Right hindlimb (tissue), 1 donor: Measurements from ENCODE around the gene PACS1.
"Not testable (repeated sequence)": the region's sequence is repeated elsewhere in the genome, so short reads cannot be mapped to it uniquely, and the experiment has no call there.

ENCODE experiments used
- DNase-seq: peaks from one replicate; pipeline ENCODE4 v3.0.0-alpha.2; 2018

The PACS1 gene

DNA sequence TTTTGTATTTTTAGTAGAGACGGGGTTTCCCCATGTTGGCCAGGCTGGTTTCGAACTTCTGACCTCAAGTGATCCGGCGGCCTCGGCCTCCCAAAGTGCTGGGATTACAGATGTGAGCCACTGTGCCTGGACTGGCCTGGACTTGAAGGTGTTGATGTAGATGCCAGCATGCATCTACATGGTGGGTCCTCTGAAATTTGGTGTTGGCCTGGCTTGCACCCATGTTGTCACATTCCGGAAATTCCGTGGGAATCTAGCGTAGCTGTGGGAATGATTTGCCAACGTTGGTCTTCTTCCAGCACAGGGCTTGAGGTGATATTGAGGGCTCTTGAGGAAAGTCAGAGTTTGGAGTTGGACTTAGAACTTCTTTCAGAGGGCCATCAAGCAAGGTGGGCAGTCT lies 6.5 kb downstream of the PACS1 start:
- DNase-seq: no peak

DNA sequence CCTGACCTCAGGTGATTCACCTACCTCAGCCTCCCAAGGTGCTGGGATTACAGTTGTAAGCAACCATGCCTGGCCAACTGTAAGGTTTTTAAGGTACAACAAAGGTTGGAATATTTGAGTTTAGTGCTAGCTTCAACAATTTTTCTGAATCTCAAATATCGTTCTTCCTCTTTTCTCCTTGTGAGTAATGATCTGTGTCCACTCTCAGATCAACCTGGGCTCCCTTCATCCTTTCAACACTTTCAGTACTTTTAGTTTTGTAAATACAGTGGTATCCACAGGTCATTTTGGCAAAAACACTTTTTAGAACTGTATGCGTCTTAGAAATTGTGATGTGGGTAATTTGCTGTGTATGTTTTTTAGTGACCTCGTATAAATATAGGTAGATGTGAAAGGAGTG lies 7.9 kb downstream of the PACS1 start:
- no peak for DNase-seq

DNA sequence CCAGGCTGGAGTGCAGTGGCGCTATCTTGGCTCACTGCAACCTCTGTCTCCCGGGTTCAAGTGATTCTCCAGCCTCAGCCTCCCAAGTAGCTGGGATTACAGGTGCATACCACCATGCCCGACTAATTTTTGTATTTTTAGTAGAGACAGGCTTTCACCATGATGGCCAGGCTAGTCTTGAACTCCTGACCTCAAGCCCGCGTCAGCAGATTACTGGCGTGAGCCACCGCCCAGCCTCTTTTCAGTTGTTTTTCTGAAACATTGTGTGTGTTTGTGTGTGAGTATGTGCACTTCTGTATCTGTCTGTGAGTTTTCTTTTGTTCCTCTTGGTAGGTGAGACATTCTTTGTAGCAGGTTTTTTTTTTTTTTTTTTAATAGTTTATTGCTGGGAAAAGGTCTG lies 8.9 kb downstream of the PACS1 start:
- not testable (repeated sequence) for DNase-seq

DNA sequence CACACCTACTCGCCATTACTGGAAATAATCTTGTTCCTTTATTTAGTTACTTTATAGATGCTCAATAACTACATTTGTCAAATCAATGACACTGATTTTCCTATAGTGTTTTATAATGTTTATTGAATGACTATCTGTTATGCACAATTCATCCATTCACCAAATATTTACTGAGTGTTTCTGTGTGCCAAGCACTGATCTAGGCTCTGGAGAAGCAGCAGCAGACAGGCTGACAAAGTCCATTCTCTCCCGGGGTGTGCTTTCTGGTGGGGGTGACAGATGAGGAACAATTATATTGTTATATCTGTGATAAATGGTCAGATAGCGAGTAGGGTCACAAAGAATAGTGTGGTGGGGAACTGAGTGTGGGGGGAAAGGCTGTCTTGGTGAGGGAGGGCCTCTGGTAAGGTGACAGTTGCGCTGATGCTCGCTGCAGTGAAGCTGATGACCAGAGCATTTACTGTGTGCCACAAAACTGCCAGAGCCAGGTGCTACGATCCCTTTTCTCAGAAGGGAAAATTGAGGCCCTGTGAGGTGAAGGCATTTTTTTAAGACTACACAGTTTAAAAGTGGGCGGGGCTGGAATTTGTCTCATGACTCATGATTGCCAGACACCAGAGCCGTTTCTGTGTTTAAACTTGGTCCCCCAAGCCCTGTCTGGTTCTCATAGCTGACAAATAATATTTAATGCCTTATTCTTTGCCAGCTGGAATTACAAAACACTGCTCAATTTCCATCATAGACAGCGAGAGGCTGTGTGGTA lies 10.2 kb downstream of the PACS1 start:
- no peak for DNase-seq

DNA sequence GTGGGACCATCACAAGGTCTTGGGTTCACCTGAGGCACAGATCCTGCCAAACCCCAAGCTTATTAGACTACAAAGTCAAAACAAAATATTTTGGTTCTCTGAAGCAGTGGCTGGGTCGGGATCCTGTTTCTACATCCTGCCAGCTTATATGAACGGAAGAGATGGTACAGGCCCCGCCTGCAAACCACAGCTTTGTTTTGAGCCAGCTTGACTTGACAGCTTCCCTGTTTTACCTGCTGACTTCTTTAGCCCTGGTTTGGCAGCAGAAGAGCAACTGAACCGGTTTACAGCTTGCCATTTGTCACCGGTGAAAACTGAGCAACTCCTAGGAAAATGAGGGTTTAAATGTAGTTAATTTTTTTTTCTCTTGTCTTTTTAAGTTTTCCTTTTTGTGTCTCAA lies 11.4 kb downstream of the PACS1 start:
- no peak for DNase-seq

DNA sequence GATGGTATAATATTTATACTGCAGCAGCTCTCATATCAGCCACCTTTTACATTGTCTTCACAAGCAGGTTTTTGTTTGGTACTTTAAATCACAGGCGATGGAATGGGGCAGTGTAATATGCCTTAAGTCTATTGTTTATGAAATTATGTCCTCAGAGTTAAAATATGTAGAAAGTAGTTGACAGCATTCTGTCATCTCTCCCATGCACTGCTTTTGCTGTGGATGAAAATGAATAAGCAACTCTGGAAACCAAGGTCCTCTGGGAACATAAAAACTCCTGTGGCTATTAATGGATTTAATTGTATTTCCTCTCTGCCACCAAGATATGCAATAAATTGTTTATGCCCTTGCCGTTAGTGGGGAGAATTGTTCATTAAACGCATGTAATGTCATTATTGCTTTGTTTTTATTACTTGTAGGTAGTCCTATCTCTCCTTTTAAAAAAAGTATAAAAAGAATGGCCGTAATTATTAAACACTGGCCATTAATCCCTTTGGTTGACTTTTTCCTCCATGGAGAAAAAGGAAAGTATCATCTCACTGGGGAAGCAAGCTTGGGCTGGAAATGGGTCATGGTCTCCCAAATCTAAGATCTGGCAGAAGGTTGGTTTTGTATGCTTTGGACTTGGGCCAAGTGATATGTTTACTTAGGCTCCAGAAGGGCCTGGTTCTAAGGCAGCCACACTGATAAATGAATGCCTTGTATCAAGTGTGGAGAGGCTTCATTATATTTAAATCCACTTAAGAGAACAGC lies 13.1 kb downstream of the PACS1 start:
- no peak for DNase-seq

DNA sequence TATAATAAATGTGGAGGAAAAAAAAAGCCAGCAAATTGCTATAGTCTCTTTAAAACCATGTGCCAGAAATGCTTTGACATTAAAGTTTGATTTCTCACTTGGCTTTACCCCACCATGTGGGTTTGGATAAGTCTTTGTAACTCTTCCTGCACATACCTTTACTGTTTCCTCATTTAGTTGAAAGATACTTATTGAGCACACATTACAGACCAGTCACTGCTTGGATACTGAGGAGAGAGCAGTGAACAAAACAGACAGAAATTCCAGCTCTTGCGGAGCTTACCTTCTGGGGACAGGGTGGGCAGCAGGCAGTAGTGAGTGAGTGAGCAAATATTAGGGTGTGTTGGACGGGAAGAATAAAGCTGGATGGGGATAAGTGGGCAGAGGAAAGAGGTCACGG lies 13.7 kb downstream of the PACS1 start:
- no peak for DNase-seq

DNA sequence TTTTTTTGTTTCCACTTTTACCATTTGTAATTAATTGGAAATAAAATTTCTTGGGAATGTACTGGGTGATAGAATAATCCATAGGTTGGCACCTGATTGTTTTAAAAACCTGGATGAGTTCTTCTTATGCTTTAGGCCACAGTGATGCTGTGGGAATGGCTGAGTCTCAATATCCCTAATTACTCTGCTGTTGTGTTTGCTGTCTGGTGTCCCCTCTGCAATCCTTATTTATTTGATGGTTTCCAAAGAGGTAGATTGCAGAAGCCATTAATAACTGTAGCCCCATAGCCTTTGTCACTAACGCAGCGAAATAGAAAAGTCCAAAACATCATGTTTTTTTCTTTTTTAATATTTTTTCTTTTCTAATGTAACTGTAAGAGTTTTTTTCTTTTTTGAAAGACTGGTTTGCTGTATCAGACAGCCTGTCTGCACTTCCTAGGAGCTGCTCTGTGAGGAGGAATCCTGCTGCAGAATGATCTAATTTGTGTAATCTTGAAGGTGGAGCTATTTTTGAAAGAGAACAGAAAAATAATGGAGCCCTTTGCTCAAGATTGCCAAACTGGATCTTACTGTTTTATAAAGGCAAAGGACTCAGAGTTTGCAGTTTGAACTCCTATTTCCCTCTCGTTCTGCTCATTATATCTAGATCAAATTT lies 14.9 kb downstream of the PACS1 start:
- no peak for DNase-seq

DNA sequence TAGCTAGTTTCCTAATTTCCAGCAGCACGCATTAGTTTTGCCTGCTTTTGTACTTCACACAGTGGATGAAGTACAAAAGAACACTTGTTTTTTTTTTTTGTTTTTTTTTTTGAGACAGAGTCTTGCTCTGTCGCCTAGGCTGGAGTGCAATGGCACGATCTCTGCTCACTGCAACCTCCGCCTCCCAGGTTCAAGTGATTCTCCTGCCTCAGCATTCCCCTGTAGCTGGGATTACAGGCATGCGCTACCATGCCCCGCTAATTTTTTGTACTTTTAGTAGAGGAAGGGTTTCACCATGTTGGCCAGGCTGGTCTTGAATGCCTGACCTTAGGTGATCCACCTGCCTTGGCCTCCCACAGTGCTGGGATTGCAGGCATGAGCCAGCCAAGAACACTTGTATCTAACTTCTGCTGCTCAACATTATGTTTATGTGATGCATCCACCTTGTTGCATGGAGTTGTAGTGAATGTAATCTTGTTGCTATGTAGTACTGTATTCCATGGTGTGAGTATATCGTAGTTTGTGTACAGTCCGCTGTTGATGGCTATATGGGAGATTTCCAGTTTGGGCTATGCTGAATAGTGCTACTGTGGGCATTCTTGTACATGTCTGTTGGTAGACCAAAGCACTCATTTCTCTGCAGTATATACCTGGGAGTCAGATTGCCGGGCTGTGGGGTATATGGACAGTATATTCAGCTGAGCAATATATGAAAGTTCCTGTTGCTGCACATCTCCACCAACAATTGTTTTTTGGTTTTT lies 17.3 kb downstream of the PACS1 start:
- no peak for DNase-seq

DNA sequence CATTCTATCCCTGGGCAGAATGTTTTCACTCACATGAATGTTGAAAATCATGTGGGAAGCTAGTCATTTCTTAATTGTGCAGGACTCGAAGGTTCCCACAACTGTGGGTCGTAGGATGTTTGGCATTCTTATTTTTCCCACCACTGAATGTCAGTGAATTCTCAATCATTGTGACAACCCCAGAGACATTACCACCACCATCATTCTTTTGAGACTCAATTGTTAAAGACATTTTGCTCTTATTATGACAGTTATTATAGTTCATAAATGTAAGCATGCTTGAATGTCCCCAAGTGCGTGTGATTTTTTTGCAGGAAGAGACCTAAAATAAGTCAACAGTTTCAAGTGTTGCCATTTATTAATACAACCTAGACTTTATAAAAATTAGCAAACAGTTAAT lies 19.0 kb downstream of the PACS1 start:
- DNase-seq: no peak

DNA sequence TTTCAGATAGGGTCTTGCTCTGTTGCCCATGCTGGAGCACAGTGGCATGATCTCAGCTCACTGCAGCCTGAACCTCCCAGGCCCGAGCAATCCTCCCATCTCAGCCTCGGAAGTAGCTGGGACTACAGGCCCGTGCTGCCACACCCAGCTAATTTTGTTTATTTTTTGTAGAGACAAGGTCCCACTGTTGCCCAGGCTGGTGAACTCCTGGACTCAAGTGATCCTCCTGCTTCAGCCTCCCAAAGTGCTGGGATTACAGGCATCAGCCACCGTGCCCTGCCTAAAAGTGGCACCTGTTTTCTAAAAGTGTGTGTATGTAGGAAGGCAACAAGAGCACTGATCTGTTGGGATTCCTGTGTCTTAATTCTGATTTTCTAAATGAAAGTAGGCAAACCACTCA lies 20.2 kb downstream of the PACS1 start:
- no peak for DNase-seq

DNA sequence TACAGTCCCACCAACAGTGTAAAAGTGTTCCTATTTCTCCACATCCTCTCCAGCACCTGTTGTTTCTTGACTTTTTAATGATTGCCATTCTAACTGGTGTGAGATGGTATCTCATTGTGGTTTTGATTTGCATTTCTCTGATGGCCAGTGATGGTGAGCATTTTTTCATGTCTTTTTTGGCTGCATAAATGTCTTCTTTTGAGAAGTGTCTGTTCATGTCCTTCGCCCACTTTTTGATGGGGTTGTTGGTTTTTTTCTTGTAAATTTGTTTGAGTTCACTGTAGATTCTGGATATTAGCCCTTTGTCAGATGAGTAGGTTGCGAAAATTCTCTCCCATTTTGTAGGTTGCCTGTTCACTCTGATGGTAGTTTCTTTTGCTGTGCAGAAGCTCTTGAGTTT lies 22.1 kb downstream of the PACS1 start:
- not testable (repeated sequence) for DNase-seq

DNA sequence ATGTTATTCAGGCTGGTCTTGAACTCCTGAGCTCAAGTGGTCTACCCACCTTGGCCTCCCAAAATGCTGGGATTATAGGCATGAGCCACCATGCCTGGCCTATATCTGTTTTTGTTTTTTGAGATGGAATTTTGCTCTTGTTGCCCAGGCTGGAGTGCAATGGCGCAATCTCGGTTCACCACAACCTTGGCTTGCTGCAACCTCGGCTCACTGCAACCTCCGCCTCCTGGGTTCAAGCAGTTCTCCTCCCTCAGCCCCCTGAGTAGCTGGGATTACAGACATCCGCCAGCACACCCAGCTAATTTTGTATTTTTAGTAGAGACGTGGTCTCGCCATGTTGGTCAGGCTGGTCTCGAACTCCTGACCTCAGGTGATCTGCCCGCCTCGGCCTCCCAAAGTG lies 29.7 kb downstream of the PACS1 start:
- not testable (repeated sequence) for DNase-seq

DNA sequence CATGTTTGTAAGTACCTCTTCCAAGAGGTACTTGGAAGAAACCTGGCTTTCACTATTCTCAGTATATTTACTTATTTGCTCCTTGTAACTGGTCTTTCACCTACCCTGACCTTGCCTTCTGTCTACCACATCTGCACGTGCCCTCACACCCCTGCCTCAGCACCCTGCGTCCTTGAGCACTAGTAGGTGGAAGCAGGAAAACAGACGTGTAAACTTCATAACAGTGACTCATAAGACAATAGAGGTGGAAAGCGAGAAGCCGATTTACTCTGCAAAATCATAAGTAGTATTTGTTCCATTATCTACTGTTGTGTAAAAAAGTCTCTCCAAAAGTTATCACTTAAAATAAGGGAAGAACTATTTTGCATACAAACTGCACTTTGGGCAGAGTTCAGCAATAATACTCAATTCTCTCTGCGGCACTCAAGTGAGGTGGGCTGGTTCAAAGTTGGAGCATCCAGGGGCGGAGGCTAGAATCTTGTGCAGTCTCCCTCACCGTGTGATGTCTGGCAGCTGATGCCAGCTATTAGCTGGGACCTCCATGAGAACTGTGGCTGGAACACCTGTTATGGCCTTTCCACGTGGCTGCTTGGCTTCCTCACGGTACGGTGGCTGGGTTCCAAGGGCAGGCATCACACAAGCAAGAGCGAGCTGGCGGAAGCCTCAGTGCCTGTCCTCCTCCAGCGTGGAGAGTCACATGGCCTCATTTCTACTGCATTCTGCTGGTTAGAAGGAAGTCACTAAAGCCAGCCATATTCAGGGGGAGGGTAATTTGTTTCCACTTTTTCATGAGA lies 30.4 kb downstream of the PACS1 start:
- DNase-seq: peak; percentile 75

DNA sequence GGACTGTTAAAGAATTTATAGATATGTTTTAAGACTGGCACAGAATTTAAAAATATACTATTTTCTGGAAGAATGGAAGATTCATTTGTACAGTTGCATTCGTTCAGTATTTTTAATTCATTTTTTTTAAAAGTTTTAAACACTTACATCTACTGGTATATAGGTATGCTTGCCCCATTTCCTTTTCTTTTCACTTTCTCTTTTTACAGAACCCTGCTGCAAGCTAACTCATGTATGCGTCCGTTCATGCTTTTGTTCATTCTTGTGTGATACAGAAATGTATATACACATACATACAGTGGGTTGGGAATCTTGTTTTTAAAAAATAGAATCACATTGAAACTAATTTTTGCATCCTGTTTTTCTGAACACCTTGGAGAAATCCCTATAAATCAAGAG lies 31.0 kb downstream of the PACS1 start:
- no peak for DNase-seq

DNA sequence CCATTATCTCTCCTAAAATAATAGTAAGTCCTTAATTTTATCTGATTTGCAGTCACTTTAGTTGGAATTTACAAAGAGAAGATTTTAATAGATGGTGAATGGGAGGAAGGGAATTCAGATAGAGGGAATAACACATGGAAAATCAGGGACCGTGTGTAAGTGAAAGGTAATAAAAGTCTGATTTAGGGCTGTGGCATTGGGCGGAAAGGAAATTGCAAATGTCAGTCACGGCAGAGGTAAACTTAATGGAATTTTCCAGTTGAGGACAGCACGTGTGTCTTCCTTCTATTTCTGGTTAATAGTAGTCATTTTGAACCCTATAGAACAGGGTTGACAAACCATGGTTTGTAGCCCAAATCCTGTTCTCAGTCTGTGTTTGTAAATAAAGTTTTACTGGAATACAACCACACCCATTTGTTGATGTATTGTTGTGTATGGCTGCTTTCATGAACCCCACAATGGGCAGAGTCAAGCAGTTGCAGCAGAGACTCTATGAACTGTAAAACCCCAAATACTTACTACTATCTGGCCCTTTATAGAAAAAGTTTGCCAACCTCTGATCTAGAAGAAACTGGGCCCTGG lies 34.1 kb downstream of the PACS1 start:
- DNase-seq: no peak

DNA sequence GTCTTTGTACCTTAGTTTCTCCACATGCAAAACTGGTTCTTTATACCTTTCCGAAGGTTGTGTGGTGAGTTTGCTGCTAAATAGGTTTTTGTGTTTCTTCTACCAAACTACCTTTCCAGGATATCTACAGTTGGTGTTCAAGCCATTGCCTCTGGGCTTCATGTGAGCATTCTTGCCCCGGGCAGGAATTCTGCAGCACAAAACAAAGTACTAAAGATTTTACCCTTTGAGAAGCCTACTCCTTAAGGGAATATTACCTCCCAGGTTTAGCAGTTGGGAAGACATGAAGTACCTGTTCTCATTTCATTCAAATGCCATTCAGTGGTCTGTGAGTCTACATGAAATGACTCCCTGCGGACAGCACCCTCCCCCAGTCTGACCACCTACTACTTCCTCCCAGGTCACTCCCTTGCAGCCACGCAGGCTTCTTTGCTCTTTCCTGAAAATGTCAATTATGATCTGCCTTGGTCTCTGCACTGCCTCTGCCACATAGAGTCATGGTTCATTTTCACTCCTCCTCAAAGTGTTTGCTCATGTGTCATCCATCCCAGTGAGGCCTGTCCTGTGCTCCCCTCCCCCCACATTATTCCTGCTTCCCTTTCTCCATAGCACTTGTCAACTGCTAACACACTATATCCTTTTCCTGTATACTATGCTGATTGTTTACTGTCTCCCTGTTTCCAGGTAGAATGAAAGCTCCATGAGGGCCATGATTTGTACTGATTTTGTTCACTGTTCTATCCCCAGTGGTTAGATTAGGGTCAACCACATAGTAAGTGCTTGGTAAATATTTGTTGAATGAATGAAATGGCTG lies 36.9 kb downstream of the PACS1 start:
- no peak for DNase-seq

DNA sequence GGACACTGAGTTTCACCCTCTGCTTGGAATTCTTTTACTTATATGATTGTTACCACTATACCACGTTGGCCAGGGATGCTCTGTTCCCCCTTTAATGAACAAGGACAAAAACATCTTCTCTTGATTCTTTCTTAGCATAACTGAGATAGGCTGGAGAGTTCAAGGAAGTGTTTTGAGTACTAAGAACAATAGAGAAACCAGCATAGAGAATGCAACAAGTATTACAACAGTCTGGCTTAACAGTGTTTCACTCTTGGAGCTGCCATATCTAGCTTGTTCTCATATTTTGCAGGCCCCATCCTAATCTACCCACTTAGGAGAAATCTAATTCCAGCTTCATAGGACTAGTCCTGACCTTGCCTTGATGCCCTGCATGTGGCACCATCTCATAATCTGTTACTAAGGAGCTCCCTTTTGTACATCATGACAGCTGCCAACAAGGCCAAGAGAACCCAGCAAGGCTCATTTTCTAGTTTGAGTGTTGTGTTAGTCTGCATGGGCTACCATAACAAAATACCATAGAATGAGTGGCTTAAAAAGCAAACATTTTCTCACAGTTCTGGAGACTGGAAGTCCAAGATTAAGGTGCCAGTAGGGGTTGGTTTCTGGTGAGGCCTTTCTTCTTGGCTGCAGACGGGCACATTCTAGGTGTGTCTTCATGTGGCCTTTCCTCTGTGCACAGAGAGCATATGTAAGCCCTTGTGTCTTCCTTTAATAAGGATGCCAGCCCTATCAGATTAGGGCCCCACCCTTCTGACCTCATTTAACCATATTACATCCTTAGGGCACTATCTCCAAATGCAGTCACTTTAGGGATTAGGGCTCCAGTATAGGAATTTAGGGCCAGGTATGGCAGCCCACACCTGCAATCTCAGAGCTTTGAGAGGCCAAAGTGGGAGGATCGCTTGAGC lies 37.8 kb downstream of the PACS1 start:
- DNase-seq: no peak

DNA sequence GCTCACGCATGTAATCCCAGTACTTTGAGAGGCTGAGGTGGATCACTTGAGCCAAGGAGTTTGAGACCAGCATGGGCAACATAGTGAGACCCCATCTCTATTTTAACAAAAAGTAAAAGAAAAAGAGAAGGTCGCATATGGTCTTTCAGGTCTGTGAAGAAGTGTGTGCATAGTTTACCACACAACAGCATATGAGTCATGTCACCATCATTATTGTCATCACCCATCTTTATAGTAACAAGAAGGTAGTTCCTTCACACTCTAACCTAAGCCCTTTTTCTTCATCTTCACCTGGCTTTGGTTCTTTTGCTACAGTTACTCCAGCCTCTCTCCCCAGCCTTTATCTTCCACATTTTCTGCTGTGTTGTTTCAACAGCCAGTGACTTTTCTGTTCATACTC lies 39.2 kb downstream of the PACS1 start:
- DNase-seq: no peak

DNA sequence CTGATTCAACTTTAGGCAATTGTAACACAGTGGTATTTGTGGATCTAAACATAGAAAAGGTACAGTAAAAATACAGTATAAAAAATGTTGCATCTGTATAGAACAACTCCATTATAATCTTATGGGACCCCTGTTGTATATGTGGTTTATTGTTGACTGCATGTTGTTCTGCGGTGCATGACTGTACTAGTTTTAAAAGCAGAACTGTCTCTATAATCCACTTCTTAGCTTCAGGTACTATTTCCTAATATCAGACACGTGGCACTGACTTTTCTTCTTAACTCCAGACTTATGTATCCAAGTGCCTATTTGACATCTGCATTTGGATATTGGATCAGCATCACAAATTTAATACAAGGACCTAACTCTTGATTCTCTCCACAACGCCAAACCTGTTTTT lies 41.1 kb downstream of the PACS1 start:
- no peak for DNase-seq
